Neural progenitor cell (in vitro differentiated cells): ENCODE data around the gene RAB17. TPM values are rescaled to one million over a fixed set of nuclear protein-coding genes. Genes with fewer than 3 reads are reported as not detected.

ENCODE experiments used
- DNase-seq: peaks from one replicate; pipeline ENCODE4 v3.0.0-alpha.2; 2016; ENCODE audit warnings: low spot score
- H2AFZ ChIP-seq: fragments of 200-600 bp; sonication (generic); replicated peaks from 2 replicates; pipeline ENCODE4 v1.6.1; 2016; ENCODE audit warnings: antibody characterized with exemption
- H3F3A ChIP-seq: fragments of 200-600 bp; sonication (generic); 2 replicates; pipeline ENCODE4 v1.6.1; 2016; ENCODE audit warnings: antibody characterized with exemption, low read depth
- H3K27ac ChIP-seq: fragments of 200-600 bp; sonication (generic); 2 replicates; pipeline ENCODE4 v1.5.1; 2016; ENCODE audit warnings: mild to moderate bottlenecking
- H3K27me3 ChIP-seq: fragments of 200-600 bp; sonication (generic); 2 replicates; pipeline ENCODE4 v1.6.1; 2016; ENCODE audit warnings: mild to moderate bottlenecking, moderate library complexity
- H3K36me3 ChIP-seq: fragments of 200-600 bp; sonication (generic); 2 replicates; pipeline ENCODE4 v1.5.1; 2016
- H3K4me1 ChIP-seq: fragments of 200-600 bp; sonication (generic); 2 replicates; pipeline ENCODE4 v1.6.1; 2016; ENCODE audit warnings: mixed run types
- H3K4me2 ChIP-seq: fragments of 200-600 bp; sonication (generic); 2 replicates; pipeline ENCODE4 v1.6.1; 2016
- H3K4me3 ChIP-seq: fragments of 200-600 bp; sonication (generic); 2 replicates; pipeline ENCODE4 v1.5.1; 2016
- H3K79me2 ChIP-seq: fragments of 200-600 bp; sonication (generic); 2 replicates; pipeline ENCODE4 v1.6.1; 2016; ENCODE audit warnings: low read depth
- H3K9ac ChIP-seq: fragments of 200-600 bp; sonication (generic); 2 replicates; pipeline ENCODE4 v1.6.1; 2016
- H3K9me3 ChIP-seq: fragments of 200-600 bp; sonication (generic); 2 replicates; pipeline ENCODE4 v1.5.1; 2016; ENCODE audit warnings: low read depth
- H4K20me1 ChIP-seq: fragments of 200-600 bp; sonication (generic); 2 replicates; pipeline ENCODE4 v1.6.1; 2016; ENCODE audit warnings: low read depth
- H3K27ac Mint-ChIP-seq: 3 replicates; pipeline ENCODE4 v1.8.0; 2021; ENCODE audit warnings: mixed read lengths
- H3K27me3 Mint-ChIP-seq: 2 replicates; pipeline ENCODE4 v1.8.0; 2022; ENCODE audit warnings: low read depth, mild to moderate bottlenecking, inconsistent platforms, moderate library complexity, mixed read lengths; ENCODE audit not compliant: insufficient read depth
- H3K36me3 Mint-ChIP-seq: 3 replicates; pipeline ENCODE4 v1.8.0; 2021; ENCODE audit warnings: mixed read lengths
- H3K4me1 Mint-ChIP-seq: 3 replicates; pipeline ENCODE4 v1.8.0; 2021; ENCODE audit warnings: mixed read lengths
- H3K4me3 Mint-ChIP-seq: 3 replicates; pipeline ENCODE4 v1.8.0; 2021; ENCODE audit warnings: mild to moderate bottlenecking, moderate library complexity, mixed read lengths
- H3K9me3 Mint-ChIP-seq: 3 replicates; pipeline ENCODE4 v1.8.0; 2020; ENCODE audit warnings: mixed read lengths
- CTCF ChIP-seq: fragments of 200-600 bp; sonication (generic); IDR thresholded peaks from 2 replicates; pipeline ENCODE4 v1.5.1; 2017; ENCODE audit warnings: antibody characterized with exemption, mild to moderate bottlenecking
- EZH2 ChIP-seq: fragments of 200-600 bp; sonication (generic); IDR thresholded peaks from 2 replicates; pipeline ENCODE4 v1.6.1; 2017; ENCODE audit warnings: antibody characterized with exemption, mild to moderate bottlenecking, moderate library complexity
- EZH2phosphoT487 ChIP-seq: fragments of 200-600 bp; sonication (generic); IDR thresholded peaks from 2 replicates; pipeline ENCODE4 v1.6.1; 2017; ENCODE audit warnings: antibody characterized with exemption
- total RNA-seq: library from RNA; depleted of rRNA; stranded (reverse); fragments of >200 nt; gene quantifications from 2 replicates; pipeline ENCODE4 v1.2.3, GENCODE V29; 2015; ENCODE audit warnings: low replicate concordance

Gene RAB17
- total RNA-seq, 1 donor from 2014 or later: not detected

- Histone ChIP-seq H3K79me2 (no peaks in the 10 kb centered on the region), H3K4me3 (no peak overlapping the region), H3K27me3 (peaks cover 18% of the 10 kb centered on the region), H2AFZ (no peak overlapping the region), H3K4me2 (peak overlapping the region; percentile 65), H3K27ac (no peak overlapping the region), H3K9ac (no peak overlapping the region), H3K36me3 (no peaks in the 10 kb centered on the region), H3K4me1 (peaks cover 22% of the 10 kb centered on the region), H3F3A (peaks cover 21% of the 10 kb centered on the region), H3K9me3 (no peaks in the 10 kb centered on the region), H4K20me1 (peaks cover 18% of the 10 kb centered on the region)
- Mint-ChIP-seq H3K9me3 (no peaks in the 10 kb centered on the region), H3K27ac (no peak overlapping the region), H3K4me3 (no peak overlapping the region), H3K36me3 (no peaks in the 10 kb centered on the region), H3K4me1 (peaks cover 36% of the 10 kb centered on the region), H3K27me3 (peaks cover 10% of the 10 kb centered on the region)
- DNase-seq: no peak
- no peak for TF ChIP-seq EZH2
- no peak for TF ChIP-seq EZH2phosphoT487
- TF ChIP-seq CTCF: no peak
These were observed 4.0 kb upstream of the RAB17 start for GRCh38 chr2:237594514-237594871.

GRCh38 chr2:237593596-237594320 lies 3.2 kb upstream of the RAB17 start:
- H3K4me2 ChIP-seq: peak overlapping the region; percentile 65
- Mint-ChIP-seq H3K9me3 (no peaks in the 10 kb centered on the region), H3K27ac (peak overlapping the region; percentile 81), H3K27me3 (peaks cover 10% of the 10 kb centered on the region), H3K4me3 (peak overlapping the region; percentile 50), H3K4me1 (peaks cover 32% of the 10 kb centered on the region), H3K36me3 (no peaks in the 10 kb centered on the region)
- peaks cover 18% of the 10 kb centered on the region for H4K20me1 ChIP-seq
- H3K4me3 ChIP-seq: no peak overlapping the region
- peaks cover 21% of the 10 kb centered on the region for H3F3A ChIP-seq
- no peaks in the 10 kb centered on the region for H3K79me2 ChIP-seq
- no peak for TF ChIP-seq CTCF
- TF ChIP-seq EZH2: no peak
- no peak for TF ChIP-seq EZH2phosphoT487
- peaks cover 22% of the 10 kb centered on the region for H3K4me1 ChIP-seq
- H3K36me3 ChIP-seq: no peaks in the 10 kb centered on the region
- peaks cover 22% of the 10 kb centered on the region for H3K27me3 ChIP-seq
- H2AFZ ChIP-seq: no peak overlapping the region
- H3K9me3 ChIP-seq: no peaks in the 10 kb centered on the region
- DNase-seq: no peak
- H3K27ac ChIP-seq: no peak overlapping the region
- H3K9ac ChIP-seq: no peak overlapping the region

GRCh38 chr2:237593036-237593435 lies 2.5 kb upstream of the RAB17 start:
- Histone ChIP-seq H4K20me1 (peaks cover 18% of the 10 kb centered on the region), H3K36me3 (no peaks in the 10 kb centered on the region), H3K9ac (no peak overlapping the region), H3K79me2 (no peaks in the 10 kb centered on the region), H2AFZ (no peak overlapping the region), H3K9me3 (no peaks in the 10 kb centered on the region), H3K27me3 (peaks cover 22% of the 10 kb centered on the region), H3K27ac (no peak overlapping the region), H3K4me1 (peaks cover 22% of the 10 kb centered on the region), H3F3A (peaks cover 21% of the 10 kb centered on the region), H3K4me3 (no peak overlapping the region), H3K4me2 (no peak overlapping the region)
- peaks cover 6% of the 10 kb centered on the region for H3K27me3 Mint-ChIP-seq
- H3K4me3 Mint-ChIP-seq: no peak overlapping the region
- TF ChIP-seq EZH2 (no peak), CTCF (no peak), EZH2phosphoT487 (no peak)
- DNase-seq: no peak
- no peak overlapping the region for H3K27ac Mint-ChIP-seq
- H3K4me1 Mint-ChIP-seq: peaks cover 28% of the 10 kb centered on the region
- H3K36me3 Mint-ChIP-seq: no peaks in the 10 kb centered on the region
- no peaks in the 10 kb centered on the region for H3K9me3 Mint-ChIP-seq
